Naive thymus-derived CD4-positive, alpha-beta T cell (primary cell): Measurements from ENCODE around the gene TMEM273. TPM values are rescaled to one million over a fixed set of nuclear protein-coding genes. Genes with fewer than 3 reads are reported as not detected.

Experiments used
- ATAC-seq: fragments of 150-1000 bp; cut with Tn5 transposase; 2 replicates; pipeline ENCODE4 v1.10.0; 2021; ENCODE audit warnings: mild to moderate bottlenecking, moderate library complexity
- CTCF ChIA-PET: fragments of 350-600 bp; sonication (Branson Sonifier 250); formaldehyde crosslinking; loops from one replicate; lab custom pipeline; 2021; ENCODE audit warnings: antibody characterized with exemption; lab: Charles Lee
- POLR2A ChIA-PET: fragments of 350-600 bp; sonication (Branson Sonifier 250); formaldehyde crosslinking; loops from one replicate; lab custom pipeline; 2021; ENCODE audit warnings: antibody characterized with exemption, inconsistent platforms; lab: Charles Lee
- DNase-seq, 9 donors: peaks; one replicate each; pipeline versions ENCODE4 v3.0.0 to v3.0.0-alpha.2; 2020 to 2022; ENCODE audit warnings: mixed read lengths in 1 of 9
- H3K27ac ChIP-seq: one replicate; pipeline ENCODE4 v1.7.0; 2013; ENCODE audit warnings: mild to moderate bottlenecking, low read depth, low read length, moderate library complexity
- H3K27me3 ChIP-seq, 2 donors: one replicate each; pipeline ENCODE4 v1.7.0; 2013; ENCODE audit warnings: low read length in 2 of 2, mild to moderate bottlenecking in 2 of 2, moderate library complexity in 2 of 2; ENCODE audit not compliant: control insufficient read depth in 2 of 2, insufficient read depth in 2 of 2
- H3K36me3 ChIP-seq, 3 experiments: 1 replicate in 2 of 3; 2 replicates in 1 of 3; pipeline ENCODE4 v1.7.0; 2013; ENCODE audit warnings: low read length in 3 of 3, mild to moderate bottlenecking in 3 of 3, moderate library complexity in 1 of 3; ENCODE audit not compliant: insufficient read depth in 3 of 3, control insufficient read depth in 2 of 3
- H3K4me1 ChIP-seq, 2 donors: one replicate each; pipeline ENCODE4 v1.7.0; 2013; ENCODE audit warnings: low read length in 2 of 2, mild to moderate bottlenecking in 2 of 2, moderate library complexity in 1 of 2; ENCODE audit not compliant: control insufficient read depth in 2 of 2, insufficient read depth in 2 of 2
- H3K4me3 ChIP-seq: 2 replicates; pipeline ENCODE4 v1.7.0; 2013; ENCODE audit warnings: mild to moderate bottlenecking, low read length
- H3K9me3 ChIP-seq, 3 experiments: 1 replicate in 2 of 3; 2 replicates in 1 of 3; pipeline ENCODE4 v1.7.0; 2013; ENCODE audit warnings: low read length in 3 of 3; ENCODE audit not compliant: control insufficient read depth in 2 of 3
- H3K27ac Mint-ChIP-seq, 9 donors: one replicate each; pipeline ENCODE4 v1.8.0; 2020 to 2022; ENCODE audit warnings: mixed read lengths in 9 of 9, mild to moderate bottlenecking in 8 of 9, moderate library complexity in 5 of 9, inconsistent platforms in 2 of 9
- H3K27me3 Mint-ChIP-seq, 5 donors: one replicate each; pipeline ENCODE4 v1.8.0; 2021 to 2022; ENCODE audit warnings: mixed read lengths in 5 of 5, mild to moderate bottlenecking in 1 of 5
- H3K36me3 Mint-ChIP-seq, 5 donors: one replicate each; pipeline ENCODE4 v1.8.0; 2020 to 2022; ENCODE audit warnings: mixed read lengths in 5 of 5, mild to moderate bottlenecking in 3 of 5, inconsistent platforms in 1 of 5
- H3K4me1 Mint-ChIP-seq, 7 donors: one replicate each; pipeline ENCODE4 v1.8.0; 2020 to 2022; ENCODE audit warnings: mixed read lengths in 7 of 7, mild to moderate bottlenecking in 3 of 7, inconsistent platforms in 1 of 7
- H3K4me3 Mint-ChIP-seq, 10 donors: one replicate each; pipeline ENCODE4 v1.8.0; 2020 to 2022; ENCODE audit warnings: mild to moderate bottlenecking in 10 of 10, mixed read lengths in 10 of 10, moderate library complexity in 6 of 10, inconsistent platforms in 2 of 10
- H3K9me3 Mint-ChIP-seq, 11 donors: one replicate each; pipeline ENCODE4 v1.8.0; 2020 to 2022; ENCODE audit warnings: mixed read lengths in 11 of 11, mild to moderate bottlenecking in 4 of 11, inconsistent platforms in 1 of 11, moderate library complexity in 1 of 11
- intact Hi-C, 2 donors: fragments of 100-400 bp; cut with micrococcal nuclease; formaldehyde crosslinking; loops; one replicate each; pipeline ENCODE4 v1.15.1; 2023
- polyA plus RNA-seq, 2 donors: library from polyadenylated mRNA; unstranded; fragments of 300-500 nt; fragmentation: Illumina TruSeq; gene quantifications; one replicate each; pipeline ENCODE4 v1.2.3, GENCODE V29; 2021
- total RNA-seq, 6 experiments: library from RNA in 5 of 6; stranded (reverse) in 5 of 6; gene quantifications; 1 replicate in 5 of 6; 2 replicates in 1 of 6; pipeline ENCODE4 v1.2.3 and lab custom pipeline; 2021 to 2026

TMEM273 gene
- total and polyA plus RNA-seq, 7 experiments from 2014 or later = 0.26 to 20.2 (median 1.8) TPM; not detected in 1

GRCh38 chr10:49170632-49171325, 17.4 kb downstream of the TMEM273 start:
- Mint-ChIP-seq H3K4me1 (peaks cover 0 to 16% (median 0%) of the 10 kb centered on the region in 7 donors), H3K36me3 (no peaks in the 10 kb centered on the region), H3K27me3 (peaks cover 0 to 18% (median 3%) of the 10 kb centered on the region in 5 donors), H3K4me3 (no peak overlapping the region), H3K27ac (no peak overlapping the region), H3K9me3 (no peaks in the 10 kb centered on the region)
- no peaks in the 10 kb centered on the region for H3K36me3 ChIP-seq
- intact Hi-C loops = no loop called here
- H3K9me3 ChIP-seq = no peaks in the 10 kb centered on the region
- no peaks in the 10 kb centered on the region for H3K27me3 ChIP-seq
- no peak overlapping the region for H3K27ac ChIP-seq
- ChIA-PET POLR2A (no interaction called here), CTCF (no interaction called here)
- no peak for DNase-seq
- no peak overlapping the region for H3K4me3 ChIP-seq
- no peak for ATAC-seq
- no peaks in the 10 kb centered on the region for H3K4me1 ChIP-seq

DNA sequence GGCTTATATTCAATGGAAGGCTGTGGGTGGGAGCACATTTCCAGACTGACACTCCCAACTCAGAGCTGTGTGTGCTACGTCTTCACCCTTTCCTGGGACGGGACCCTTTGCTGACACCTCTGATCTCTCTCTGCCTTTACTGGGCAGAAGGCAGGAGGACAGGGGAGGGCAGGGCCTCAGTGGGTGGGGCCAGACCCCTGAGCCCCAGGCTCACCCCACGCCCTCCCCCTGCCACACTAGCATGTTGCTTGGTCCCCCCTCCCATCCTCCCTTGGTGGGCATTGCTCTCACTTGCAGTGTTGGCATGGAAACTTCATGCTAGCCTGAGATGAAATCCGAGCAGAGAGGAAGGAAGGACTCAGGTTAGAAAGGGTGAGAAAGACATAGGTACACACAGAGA, 18.4 kb downstream of the TMEM273 start:
- Histone ChIP-seq H3K27ac (no peak overlapping the region), H3K36me3 (no peaks in the 10 kb centered on the region), H3K27me3 (no peaks in the 10 kb centered on the region), H3K4me3 (no peak overlapping the region), H3K9me3 (no peaks in the 10 kb centered on the region), H3K4me1 (no peaks in the 10 kb centered on the region)
- DNase-seq (no peak), ATAC-seq (no peak)
- CTCF ChIA-PET = no interaction called here
- POLR2A ChIA-PET = no interaction called here
- H3K27ac Mint-ChIP-seq = no peak overlapping the region
- H3K36me3 Mint-ChIP-seq = no peaks in the 10 kb centered on the region
- H3K9me3 Mint-ChIP-seq = no peaks in the 10 kb centered on the region
- intact Hi-C loops = loop anchor here (5.0 to 10.0 kb wide), 2 partner anchors 345 to 807 kb away; no protein-coding TSS in a partner anchor
- H3K4me1 Mint-ChIP-seq = peaks cover 0 to 11% (median 0%) of the 10 kb centered on the region in 7 donors
- H3K4me3 Mint-ChIP-seq = no peak overlapping the region
- peaks cover 0 to 11% (median 3%) of the 10 kb centered on the region in 5 donors for H3K27me3 Mint-ChIP-seq

DNA sequence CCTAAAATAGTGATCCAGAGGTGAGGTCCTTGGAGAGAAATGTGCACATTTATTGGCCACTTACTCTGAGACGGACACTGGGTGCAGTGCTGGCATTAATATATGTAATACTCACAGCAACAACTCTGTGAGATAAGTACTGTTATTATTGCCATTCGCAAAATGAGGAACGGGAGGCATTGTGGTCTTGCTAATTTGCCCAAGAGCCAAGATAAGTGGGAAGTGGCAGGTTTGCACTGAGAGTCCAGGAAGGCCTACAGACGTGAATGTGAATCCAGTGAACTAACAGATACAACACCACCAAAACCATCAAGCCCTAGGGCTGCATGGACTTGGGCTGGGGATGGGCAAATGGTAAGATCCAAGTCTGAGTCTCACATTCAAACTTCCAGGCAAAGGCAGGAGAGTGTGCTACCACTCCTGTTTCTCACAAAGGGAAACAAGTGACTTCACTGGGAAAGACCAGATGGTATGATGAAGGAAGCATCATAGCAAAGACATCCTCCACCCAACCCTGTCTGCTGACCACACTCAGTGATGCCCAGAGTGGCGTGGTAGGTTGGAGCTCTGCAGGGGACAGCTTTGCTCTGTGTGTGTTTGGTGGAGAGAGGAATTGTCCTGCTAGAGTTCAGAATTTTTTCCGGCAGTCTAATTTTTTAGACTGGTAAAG, 19.2 kb downstream of the TMEM273 start:
- no peaks in the 10 kb centered on the region for H3K27me3 ChIP-seq
- H3K4me1 Mint-ChIP-seq = peaks cover 0 to 14% (median 5%) of the 10 kb centered on the region in 7 donors
- H3K9me3 Mint-ChIP-seq = no peaks in the 10 kb centered on the region
- no peak overlapping the region for H3K27ac Mint-ChIP-seq
- no peak overlapping the region for H3K27ac ChIP-seq
- no peak for DNase-seq
- peaks cover 0 to 3% (median 0%) of the 10 kb centered on the region in 5 donors for H3K36me3 Mint-ChIP-seq
- intact Hi-C loops = loop anchor here (5.0 to 10.0 kb wide), 2 partner anchors 346 to 807 kb away; no protein-coding TSS in a partner anchor
- ChIA-PET CTCF (no interaction called here), POLR2A (no interaction called here)
- H3K4me3 ChIP-seq = no peak overlapping the region
- no peaks in the 10 kb centered on the region for H3K4me1 ChIP-seq
- ATAC-seq = peak; percentile 28
- H3K4me3 Mint-ChIP-seq = no peak overlapping the region
- H3K36me3 ChIP-seq = no peaks in the 10 kb centered on the region
- H3K9me3 ChIP-seq = no peaks in the 10 kb centered on the region
- H3K27me3 Mint-ChIP-seq = peaks cover 0 to 7% (median 3%) of the 10 kb centered on the region in 5 donors

DNA sequence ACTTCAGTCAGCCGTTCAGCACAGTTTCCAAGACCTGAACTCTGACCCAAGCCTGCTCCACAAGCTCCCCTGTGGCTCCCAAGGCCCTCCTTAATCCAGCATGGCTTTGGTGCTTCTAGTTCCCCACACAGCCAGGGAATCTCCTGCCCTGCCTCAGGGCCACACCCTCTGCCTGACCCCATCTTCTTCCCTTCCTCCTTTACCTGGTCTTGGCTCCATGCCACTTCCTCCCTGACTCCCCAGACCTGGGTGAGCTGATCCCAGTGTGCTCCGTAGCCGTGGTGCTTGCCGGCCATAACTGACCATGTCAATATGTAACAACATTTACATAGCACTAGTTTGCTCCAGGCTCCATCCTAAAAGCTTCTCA, 20.0 kb downstream of the TMEM273 start:
- H3K27ac ChIP-seq = no peak overlapping the region
- Mint-ChIP-seq H3K4me1 (peaks cover 0 to 14% (median 5%) of the 10 kb centered on the region in 7 donors), H3K36me3 (peaks cover 0 to 3% (median 0%) of the 10 kb centered on the region in 5 donors), H3K27ac (no peak overlapping the region), H3K4me3 (no peak overlapping the region), H3K27me3 (peaks cover 0 to 7% (median 3%) of the 10 kb centered on the region in 5 donors), H3K9me3 (no peaks in the 10 kb centered on the region)
- H3K4me1 ChIP-seq = no peaks in the 10 kb centered on the region
- ATAC-seq = no peak
- DNase-seq = no peak
- H3K9me3 ChIP-seq = no peaks in the 10 kb centered on the region
- ChIA-PET CTCF (interaction anchor here (0.9 kb wide), 1 partner anchor 510 kb away, joined by 4 read pairs; no protein-coding TSS in a partner anchor), POLR2A (no interaction called here)
- intact Hi-C loops = loop anchor here (5.0 to 10.0 kb wide), 2 partner anchors 347 to 806 kb away; no protein-coding TSS in a partner anchor
- no peaks in the 10 kb centered on the region for H3K27me3 ChIP-seq
- no peaks in the 10 kb centered on the region for H3K36me3 ChIP-seq
- no peak overlapping the region for H3K4me3 ChIP-seq

- no peak overlapping the region for H3K4me3 Mint-ChIP-seq
- no peaks in the 10 kb centered on the region for H3K4me1 ChIP-seq
- H3K36me3 Mint-ChIP-seq = peaks cover 0 to 3% (median 0%) of the 10 kb centered on the region in 5 donors
- no peak overlapping the region for H3K4me3 ChIP-seq
- no peaks in the 10 kb centered on the region for H3K27me3 ChIP-seq
- no peaks in the 10 kb centered on the region for H3K9me3 ChIP-seq
- ChIA-PET POLR2A (no interaction called here), CTCF (interaction anchor here (0.9 kb wide), 1 partner anchor 510 kb away, joined by 4 read pairs; no protein-coding TSS in a partner anchor)
- H3K27me3 Mint-ChIP-seq = peaks cover 0 to 7% (median 3%) of the 10 kb centered on the region in 5 donors
- H3K4me1 Mint-ChIP-seq = peaks cover 0 to 14% (median 5%) of the 10 kb centered on the region in 7 donors
- H3K27ac Mint-ChIP-seq = no peak overlapping the region
- DNase-seq = no peak
- no peaks in the 10 kb centered on the region for H3K9me3 Mint-ChIP-seq
- no peak overlapping the region for H3K27ac ChIP-seq
- intact Hi-C loops = loop anchor here (5.0 to 10.0 kb wide), 2 partner anchors 347 to 805 kb away; no protein-coding TSS in a partner anchor
- H3K36me3 ChIP-seq = no peaks in the 10 kb centered on the region
- no peak for ATAC-seq
Observed at GRCh38 chr10:49167425-49168170, 20.6 kb downstream of the TMEM273 start.
